HG02852 (cell line): Measurements from ENCODE around the gene RSPRY1.

Source experiments
- ATAC-seq: cut with Tn5 transposase; IDR thresholded peaks from one replicate; pipeline ENCODE4 v1.9.1; 2021; ENCODE audit warnings: mild to moderate bottlenecking, moderate library complexity; ENCODE audit not compliant: unreplicated experiment

RSPRY1 gene

GRCh38 chr16:57185945-57186871 is at the start of gene RSPRY1, which contains the start of gene PSME3IP1:
Gene RSPRY1, plus strand, starts transcription at chr16:57186329. Its CDS starts 18,330 bp downstream, at chr16:57204659.
Gene PSME3IP1, minus strand, starts transcription at chr16:57186039. Its CDS starts 12,185 bp downstream, at chr16:57173854.
- ATAC-seq: peak; percentile 88

- no peak for ATAC-seq
Measured at GRCh38 chr16:57137043-57137442, 49.1 kb upstream of the RSPRY1 start.

GRCh38 chr16:57137566-57138273 is 48.4 kb upstream of the RSPRY1 start:
- no peak for ATAC-seq

- ATAC-seq: no peak
Measured at GRCh38 chr16:57138281-57138935, 47.7 kb upstream of the RSPRY1 start.

- ATAC-seq: no peak
Measured at GRCh38 chr16:57140931-57141668, 45.0 kb upstream of the RSPRY1 start.

GRCh38 chr16:57141822-57142631 is 44.1 kb upstream of the RSPRY1 start:
- ATAC-seq: no peak

GRCh38 chr16:57143149-57143921 is 42.8 kb upstream of the RSPRY1 start:
- ATAC-seq: no peak

- ATAC-seq: no peak
Measured at GRCh38 chr16:57144027-57144426, 42.1 kb upstream of the RSPRY1 start.

- no peak for ATAC-seq
Measured at GRCh38 chr16:57145046-57146021, 40.8 kb upstream of the RSPRY1 start.

- ATAC-seq: no peak
Measured at GRCh38 chr16:57146040-57146647, 40.0 kb upstream of the RSPRY1 start.

GRCh38 chr16:57146735-57147134 is 39.4 kb upstream of the RSPRY1 start:
- no peak for ATAC-seq

GRCh38 chr16:57147381-57148221 is 38.5 kb upstream of the RSPRY1 start:
- ATAC-seq: no peak

GRCh38 chr16:57148481-57148880 is 37.6 kb upstream of the RSPRY1 start:
- ATAC-seq: no peak

- no peak for ATAC-seq
Measured at GRCh38 chr16:57149391-57149790, 36.7 kb upstream of the RSPRY1 start.

- ATAC-seq: no peak
Measured at GRCh38 chr16:57150682-57151330, 35.3 kb upstream of the RSPRY1 start.

- ATAC-seq: no peak
Measured at GRCh38 chr16:57151369-57151768, 34.8 kb upstream of the RSPRY1 start.
